Neuronal stem cell (in vitro differentiated cells): ENCODE results near the gene PSMD3.

Experiments used
- DNase-seq: peaks from one replicate; pipeline ENCODE4 v3.0.0-alpha.2; 2013; ENCODE audit warnings: low spot score
- H2AFZ ChIP-seq: one replicate; pipeline ENCODE4 v1.6.1; 2013; ENCODE audit warnings: mild to moderate bottlenecking, low read length, inconsistent platforms
- H2AK5ac ChIP-seq: 2 replicates; pipeline ENCODE4 v1.6.1; 2013; ENCODE audit warnings: low read depth, mild to moderate bottlenecking, inconsistent platforms, low read length, moderate library complexity, mixed read lengths
- H2BK120ac ChIP-seq: 2 replicates; pipeline ENCODE4 v1.6.1; 2013; ENCODE audit warnings: low read depth, mild to moderate bottlenecking, inconsistent platforms, low read length, moderate library complexity, mixed read lengths
- H2BK12ac ChIP-seq: one replicate; pipeline ENCODE4 v1.6.1; 2013; ENCODE audit warnings: low read length, inconsistent platforms
- H2BK15ac ChIP-seq: 2 replicates; pipeline ENCODE4 v1.6.1; 2013; ENCODE audit warnings: mild to moderate bottlenecking, low read length, inconsistent platforms, mixed read lengths
- H2BK5ac ChIP-seq: one replicate; pipeline ENCODE4 v1.6.1; 2013; ENCODE audit warnings: inconsistent platforms, mild to moderate bottlenecking, low read length, moderate library complexity
- H3K14ac ChIP-seq: one replicate; pipeline ENCODE4 v1.6.1; 2013; ENCODE audit warnings: low read length, inconsistent platforms
- H3K18ac ChIP-seq: 2 replicates; pipeline ENCODE4 v1.6.1; 2013; ENCODE audit warnings: low read length, inconsistent platforms
- H3K23ac ChIP-seq: 2 replicates; pipeline ENCODE4 v1.6.1; 2013; ENCODE audit warnings: low read depth, mild to moderate bottlenecking, mixed read lengths, low read length, inconsistent platforms; ENCODE audit not compliant: poor library complexity
- H3K27ac ChIP-seq: replicated peaks from 3 replicates; pipeline ENCODE4 v1.5.1; 2013; ENCODE audit warnings: low read length, inconsistent platforms
- H3K27me3 ChIP-seq, 3 experiments: 2 replicates each; pipeline ENCODE4 v1.6.1; 2013; ENCODE audit warnings: low read length in 3 of 3, mild to moderate bottlenecking in 2 of 3, inconsistent platforms in 1 of 3, low read depth in 1 of 3, mixed read lengths in 1 of 3, moderate library complexity in 1 of 3; ENCODE audit not compliant: control insufficient read depth in 3 of 3, insufficient read depth in 3 of 3
- H3K36me3 ChIP-seq, 2 donors: replicated peaks in 1 of 2; 2 replicates each; pipeline ENCODE4 v1.6.1; 2013; ENCODE audit warnings: low read length in 2 of 2; ENCODE audit not compliant: control insufficient read depth in 2 of 2, insufficient read depth in 2 of 2
- H3K4ac ChIP-seq: 2 replicates; pipeline ENCODE4 v1.6.1; 2013; ENCODE audit warnings: inconsistent platforms, mild to moderate bottlenecking, low read length, moderate library complexity
- H3K4me1 ChIP-seq, 2 donors: 1 replicate in 1 of 2; 2 replicates in 1 of 2; pipeline ENCODE4 v1.6.1; 2013; ENCODE audit warnings: low read length in 2 of 2, low read depth in 1 of 2; ENCODE audit not compliant: control insufficient read depth in 2 of 2, insufficient read depth in 1 of 2
- H3K4me2 ChIP-seq: one replicate; pipeline ENCODE4 v1.6.1; 2013; ENCODE audit warnings: mild to moderate bottlenecking, low read length, inconsistent platforms; ENCODE audit not compliant: insufficient read depth, poor library complexity, severe bottlenecking
- H3K4me3 ChIP-seq, 2 donors: 2 replicates each; pipeline ENCODE4 v1.5.1; 2013; ENCODE audit warnings: low read length in 2 of 2, mild to moderate bottlenecking in 2 of 2, inconsistent platforms in 1 of 2, moderate library complexity in 1 of 2
- H3K79me1 ChIP-seq: one replicate; pipeline ENCODE4 v1.6.1; 2013; ENCODE audit warnings: low read depth, mild to moderate bottlenecking, inconsistent platforms, low read length, moderate library complexity
- H3K9ac ChIP-seq: one replicate; pipeline ENCODE4 v1.6.1; 2013; ENCODE audit warnings: mild to moderate bottlenecking, low read depth, low read length, inconsistent platforms; ENCODE audit not compliant: poor library complexity
- H3K9me3 ChIP-seq, 2 donors: replicated peaks in 1 of 2; 2 replicates each; pipeline versions ENCODE3 to v1.6.1; 2013; ENCODE audit warnings: low read length in 2 of 2, mild to moderate bottlenecking in 2 of 2, inconsistent platforms in 1 of 2, low read depth in 1 of 2, mixed read lengths in 1 of 2, moderate library complexity in 1 of 2; ENCODE audit not compliant: control insufficient read depth in 2 of 2, insufficient read depth in 1 of 2
- H4K8ac ChIP-seq: one replicate; pipeline ENCODE4 v1.6.1; 2013; ENCODE audit warnings: low read depth, mild to moderate bottlenecking, inconsistent platforms, low read length, moderate library complexity
- H4K91ac ChIP-seq: one replicate; pipeline ENCODE4 v1.6.1; 2013; ENCODE audit warnings: low read length, low read depth, mild to moderate bottlenecking, inconsistent platforms; ENCODE audit not compliant: poor library complexity
- WGBS, 2 donors: extraction: QIAGEN DNeasy Blood & Tissue Kit; methylation state at CpG; one replicate each; pipeline ENCODE4 v1.1.7; 2013; ENCODE audit warnings: missing lambda C conversion rate in 2 of 2, mixed read lengths in 1 of 2; ENCODE audit not compliant: insufficient read length in 2 of 2, insufficient replicate concordance in 1 of 2; ENCODE audit errors: extremely low coverage in 2 of 2; 5-methylcytosine and 5-hydroxymethylcytosine counted together

The PSMD3 gene

GRCh38 chr17:39988206-39988810 is 7.7 kb downstream of the PSMD3 start:
- H3K36me3 ChIP-seq: peaks cover 78 to 98% of the 10 kb centered on the region in 2 donors
- no peaks in the 10 kb centered on the region for H3K79me1 ChIP-seq
- H3K14ac ChIP-seq: no peak overlapping the region
- H2BK120ac ChIP-seq: no peak overlapping the region
- no peak overlapping the region for H3K9ac ChIP-seq
- H2AK5ac ChIP-seq: no peak overlapping the region
- H4K8ac ChIP-seq: no peak overlapping the region
- H3K4ac ChIP-seq: no peak overlapping the region
- H2BK15ac ChIP-seq: no peak overlapping the region
- H3K18ac ChIP-seq: no peak overlapping the region
- WGBS, 2 donors: no CpG with 5 or more reads among the region's 11 CpGs
- no peak overlapping the region for H3K23ac ChIP-seq
- no peak overlapping the region for H2BK5ac ChIP-seq
- no peak overlapping the region for H4K91ac ChIP-seq
- H2BK12ac ChIP-seq: no peak overlapping the region
- no peak overlapping the region for H3K4me3 ChIP-seq
- no peak overlapping the region for H3K4me2 ChIP-seq
- H3K4me1 ChIP-seq: no peaks in the 10 kb centered on the region
- DNase-seq: no peak
- no peak overlapping the region for H2AFZ ChIP-seq
- no peak overlapping the region for H3K27ac ChIP-seq
- H3K27me3 ChIP-seq: no peaks in the 10 kb centered on the region
- no peaks in the 10 kb centered on the region for H3K9me3 ChIP-seq

- Histone ChIP-seq H2BK5ac (no peak overlapping the region), H3K4me2 (no peak overlapping the region), H3K27me3 (no peaks in the 10 kb centered on the region), H3K4me3 (peak overlapping the region in 1 of 2 donors; percentile 42), H2BK12ac (no peak overlapping the region), H3K9me3 (no peaks in the 10 kb centered on the region), H2AK5ac (no peak overlapping the region), H3K18ac (no peak overlapping the region), H2BK15ac (no peak overlapping the region), H3K27ac (no peak overlapping the region), H3K14ac (no peak overlapping the region), H3K36me3 (peaks cover 74 to 89% of the 10 kb centered on the region in 2 donors), H3K4me1 (no peaks in the 10 kb centered on the region), H4K8ac (no peak overlapping the region), H2BK120ac (no peak overlapping the region), H3K23ac (no peak overlapping the region), H3K79me1 (no peaks in the 10 kb centered on the region), H4K91ac (no peak overlapping the region), H2AFZ (no peak overlapping the region), H3K9ac (no peak overlapping the region), H3K4ac (no peak overlapping the region)
- DNase-seq: no peak
- no CpG with 5 or more reads among the region's 11 CpGs for WGBS, 2 donors
Observed at GRCh38 chr17:39994448-39994847, 13.8 kb downstream of the PSMD3 start.

- DNase-seq: no peak
Observed at GRCh38 chr17:39995438-39995837, 14.8 kb downstream of the PSMD3 start.

GRCh38 chr17:39996162-39996561 is 15.6 kb downstream of the PSMD3 start:
- peaks cover 60 to 72% of the 10 kb centered on the region in 2 donors for H3K36me3 ChIP-seq
- no peak overlapping the region for H2BK120ac ChIP-seq
- H3K79me1 ChIP-seq: no peaks in the 10 kb centered on the region
- H2BK5ac ChIP-seq: no peak overlapping the region
- H3K4me1 ChIP-seq: no peaks in the 10 kb centered on the region
- no peak overlapping the region for H4K8ac ChIP-seq
- WGBS, 2 donors: no CpG with 5 or more reads among the region's 8 CpGs
- H3K27ac ChIP-seq: no peak overlapping the region
- no peak overlapping the region for H2AK5ac ChIP-seq
- no peak overlapping the region for H3K4me2 ChIP-seq
- H3K4ac ChIP-seq: no peak overlapping the region
- no peaks in the 10 kb centered on the region for H3K27me3 ChIP-seq
- no peak overlapping the region for H2BK15ac ChIP-seq
- no peak overlapping the region for H4K91ac ChIP-seq
- no peak overlapping the region for H3K14ac ChIP-seq
- no peak for DNase-seq
- no peak overlapping the region for H3K4me3 ChIP-seq
- no peak overlapping the region for H3K9ac ChIP-seq
- H3K23ac ChIP-seq: no peak overlapping the region
- no peaks in the 10 kb centered on the region for H3K9me3 ChIP-seq
- no peak overlapping the region for H2AFZ ChIP-seq
- no peak overlapping the region for H3K18ac ChIP-seq
- no peak overlapping the region for H2BK12ac ChIP-seq

More at GRCh38 chr17:39995438-39995837, 14.8 kb downstream of the PSMD3 start:
- no peak overlapping the region for H2AK5ac ChIP-seq
- H2BK15ac ChIP-seq: no peak overlapping the region
- H3K36me3 ChIP-seq: peaks cover 64 to 79% of the 10 kb centered on the region in 2 donors
- H2AFZ ChIP-seq: no peak overlapping the region
- no peak overlapping the region for H3K4me2 ChIP-seq
- no peak overlapping the region for H3K14ac ChIP-seq
- no peak overlapping the region for H3K4ac ChIP-seq
- H3K4me1 ChIP-seq: no peaks in the 10 kb centered on the region
- no peak overlapping the region for H2BK12ac ChIP-seq
- no peaks in the 10 kb centered on the region for H3K9me3 ChIP-seq
- H2BK5ac ChIP-seq: no peak overlapping the region
- no CpG with 5 or more reads among the region's 6 CpGs for WGBS, 2 donors
- H3K27me3 ChIP-seq: no peaks in the 10 kb centered on the region
- no peak overlapping the region for H3K4me3 ChIP-seq
- no peak overlapping the region for H3K27ac ChIP-seq
- H2BK120ac ChIP-seq: no peak overlapping the region
- H4K8ac ChIP-seq: no peak overlapping the region
- no peaks in the 10 kb centered on the region for H3K79me1 ChIP-seq
- peak overlapping the region; percentile 37 for H3K23ac ChIP-seq
- no peak overlapping the region for H3K18ac ChIP-seq
- H4K91ac ChIP-seq: no peak overlapping the region
- no peak overlapping the region for H3K9ac ChIP-seq
